Stimulated activated CD4-positive, alpha-beta T cell treated with anti-CD3 and anti-CD28 coated beads, TNF-alpha, amount 100 ng/mL, for 4 hours (primary cell): ENCODE measurements around the gene GLTPD2.
A peak's percentile ranks its signal among the peaks of the same experiment; 100 is the strongest.

ENCODE experiments used
- DNase-seq, 3 experiments: peaks; one replicate each; pipeline ENCODE4 v3.0.0-alpha.2; 2020; ENCODE audit warnings: low read depth in 3 of 3

Gene GLTPD2

GRCh38 chr17:4771519-4772234, 17.1 kb upstream of the GLTPD2 start, which contains the start of gene TM4SF5:
Gene TM4SF5, plus strand, starts transcription at chr17:4771886. Its CDS starts 37 bp downstream, at chr17:4771923.
- DNase-seq, result no peak

- no peak for DNase-seq
These were observed 16.5 kb upstream of the GLTPD2 start for GRCh38 chr17:4772235-4772613.

- DNase-seq, result no peak
These were observed 10.6 kb upstream of the GLTPD2 start for GRCh38 chr17:4777969-4778760.

- DNase-seq, result no peak
These were observed 8.3 kb upstream of the GLTPD2 start for GRCh38 chr17:4780325-4780955.

- DNase-seq, result no peak
These were observed 6.1 kb upstream of the GLTPD2 start for GRCh38 chr17:4782652-4783051.

GRCh38 chr17:4785311-4786105, 3.3 kb upstream of the GLTPD2 start:
- DNase-seq, result no peak

GRCh38 chr17:4786106-4786511, 2.7 kb upstream of the GLTPD2 start, which contains the start of gene VMO1:
Gene VMO1, minus strand, starts transcription at chr17:4786364. Its CDS starts 12 bp downstream, at chr17:4786352.
- DNase-seq, result no peak

GRCh38 chr17:4786516-4786915, 2.2 kb upstream of the GLTPD2 start:
- no peak for DNase-seq

- no peak for DNase-seq
These were observed 481 bp upstream of the GLTPD2 start for GRCh38 chr17:4788159-4788806.

GRCh38 chr17:4789701-4789950, 862 bp downstream of the GLTPD2 start:
- peak in 1 of 3 experiments; percentile 27 for DNase-seq

GRCh38 chr17:4789951-4790704, 1.4 kb downstream of the GLTPD2 start:
- DNase-seq, result peak; percentile 54 to 62 (median 57)

- DNase-seq, result no peak
These were observed 1.9 kb downstream of the GLTPD2 start for GRCh38 chr17:4790705-4791088.

- DNase-seq, result no peak
These were observed 6.4 kb downstream of the GLTPD2 start for GRCh38 chr17:4795168-4795567.

GRCh38 chr17:4796552-4796920, 7.8 kb downstream of the GLTPD2 start:
- no peak for DNase-seq

GRCh38 chr17:4800462-4801196, 11.9 kb downstream of the GLTPD2 start:
- DNase-seq, result no peak

GRCh38 chr17:4802228-4802627, 13.5 kb downstream of the GLTPD2 start, which contains the start of gene C17orf114:
Gene C17orf114, minus strand, starts transcription at chr17:4802328.
- DNase-seq, result no peak

GRCh38 chr17:4806456-4806776, 17.7 kb downstream of the GLTPD2 start:
- no peak for DNase-seq

- DNase-seq, result peak; percentile 66 to 77 (median 74)
These were observed 18.2 kb downstream of the GLTPD2 start, which contains the start of gene PLD2 for GRCh38 chr17:4806777-4807604. Gene PLD2, plus strand, starts transcription at chr17:4807152. Its CDS starts 621 bp downstream, at chr17:4807773.
